GM18861 (cell line): ENCODE measurements around the gene DTNA.
"Not testable (repeated sequence)": the region's sequence is repeated elsewhere in the genome, so short reads cannot be mapped to it uniquely, and the experiment has no call there.

Experiments
- ATAC-seq: cut with Tn5 transposase; IDR thresholded peaks from one replicate; pipeline ENCODE4 v1.9.1; 2021; ENCODE audit not compliant: unreplicated experiment

DTNA gene

DNA sequence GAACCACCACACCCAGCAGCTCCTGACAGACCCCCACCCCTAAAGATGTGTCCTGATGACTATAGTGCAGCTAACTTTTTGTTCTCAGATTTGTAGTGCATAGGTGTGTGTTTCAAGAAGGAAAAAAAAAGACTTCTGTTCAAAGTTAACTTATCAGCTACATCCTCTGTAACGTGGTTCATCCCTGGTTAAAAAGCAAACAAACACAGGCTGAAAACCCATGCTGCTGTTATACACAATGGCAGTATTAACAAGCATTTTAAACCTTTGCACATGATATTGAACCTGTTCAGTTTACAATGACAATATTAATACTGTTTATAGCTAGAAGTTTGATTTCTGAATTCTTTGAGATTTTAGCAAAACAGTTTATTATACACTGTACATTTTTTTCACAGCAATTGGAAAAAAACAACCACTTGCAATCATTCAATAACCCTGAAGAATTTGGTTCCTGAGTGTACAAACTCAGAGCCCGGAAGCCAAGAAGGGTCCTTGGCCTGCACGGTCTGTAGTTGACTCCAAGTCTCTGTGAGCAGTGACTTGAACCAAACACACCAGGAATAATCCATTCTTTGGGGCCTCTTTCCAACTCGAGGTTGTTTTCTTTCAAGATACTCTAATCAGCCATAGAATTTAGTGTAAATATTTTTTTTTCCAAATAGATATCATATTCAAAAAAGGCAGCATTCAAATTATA is 177.9 kb downstream of the DTNA start:
- no peak for ATAC-seq

DNA sequence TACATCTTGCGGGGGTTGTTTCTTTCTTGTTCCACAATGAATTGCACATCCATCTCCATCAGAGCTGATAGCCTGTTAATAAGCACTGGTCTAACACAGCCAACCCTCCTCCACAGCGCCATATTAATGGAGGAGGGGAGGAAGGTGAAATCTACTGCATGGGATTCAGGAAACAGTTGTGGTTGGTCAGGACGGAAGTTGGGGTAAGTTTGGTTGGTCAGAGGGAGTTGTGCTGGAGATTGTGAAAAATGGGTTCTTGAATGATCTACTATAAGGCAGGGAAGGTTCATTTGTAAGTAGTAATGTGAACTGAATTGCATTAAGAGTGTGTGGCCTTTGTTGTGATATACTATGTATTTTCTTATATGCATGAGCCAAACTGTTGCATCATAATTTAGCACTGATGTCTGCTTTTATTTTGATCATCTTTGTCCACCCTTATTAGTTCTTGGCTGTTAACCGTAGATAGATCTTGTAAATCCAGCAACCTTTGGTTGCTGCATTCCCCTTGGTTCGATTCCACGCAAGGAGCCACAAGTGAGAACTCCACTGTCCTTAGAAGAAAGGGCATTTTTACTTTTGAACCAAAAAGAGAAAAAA is 180.5 kb downstream of the DTNA start:
- no peak for ATAC-seq

- no peak for ATAC-seq
Measured at GRCh38 chr18:34892379-34892778, 182.3 kb downstream of the DTNA start.

GRCh38 chr18:34893239-34893638 is 183.1 kb downstream of the DTNA start:
- no peak for ATAC-seq

GRCh38 chr18:34901299-34901698 is 191.2 kb downstream of the DTNA start:
- ATAC-seq: no peak

DNA sequence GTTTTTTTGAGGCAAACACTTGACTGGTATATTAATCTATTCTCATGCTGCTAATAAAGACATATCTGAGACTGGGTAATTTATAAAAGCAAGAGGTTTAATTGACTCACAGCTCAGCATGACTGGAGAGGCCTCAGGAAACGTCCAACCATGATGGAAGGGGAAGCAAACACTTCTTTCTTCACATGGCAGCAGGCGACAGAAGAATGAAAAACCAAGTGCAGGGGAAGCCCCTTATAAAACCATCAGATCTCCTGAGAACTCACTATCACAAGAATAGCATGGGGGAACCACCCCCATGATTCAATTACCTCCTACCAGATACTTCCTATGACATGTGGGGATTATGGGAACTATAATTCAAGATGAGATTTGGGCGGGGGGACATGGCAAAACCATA is 194.9 kb downstream of the DTNA start:
- ATAC-seq: no peak

GRCh38 chr18:34906985-34907384 is 196.9 kb downstream of the DTNA start:
- ATAC-seq: not testable (repeated sequence)

GRCh38 chr18:34909637-34910364 is 199.7 kb downstream of the DTNA start:
- no peak for ATAC-seq

DNA sequence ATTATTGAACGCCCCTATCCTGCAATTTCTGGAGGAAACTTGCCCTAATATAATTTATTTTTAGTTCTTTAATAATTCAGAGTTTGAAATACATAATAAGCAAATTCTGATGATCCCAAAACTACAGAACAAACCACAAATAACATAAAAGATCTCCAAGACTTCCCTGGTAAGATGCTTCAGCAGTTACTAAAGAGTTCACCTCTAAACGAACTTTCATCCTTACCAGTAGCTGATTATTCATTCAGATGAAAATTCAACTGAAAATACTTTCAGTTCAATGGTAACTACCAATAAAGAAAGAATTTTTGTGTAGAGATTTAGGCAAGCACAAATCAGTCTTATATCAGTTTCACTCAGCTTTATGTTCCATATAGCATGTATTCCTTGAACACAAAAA is 201.0 kb downstream of the DTNA start:
- no peak for ATAC-seq

DNA sequence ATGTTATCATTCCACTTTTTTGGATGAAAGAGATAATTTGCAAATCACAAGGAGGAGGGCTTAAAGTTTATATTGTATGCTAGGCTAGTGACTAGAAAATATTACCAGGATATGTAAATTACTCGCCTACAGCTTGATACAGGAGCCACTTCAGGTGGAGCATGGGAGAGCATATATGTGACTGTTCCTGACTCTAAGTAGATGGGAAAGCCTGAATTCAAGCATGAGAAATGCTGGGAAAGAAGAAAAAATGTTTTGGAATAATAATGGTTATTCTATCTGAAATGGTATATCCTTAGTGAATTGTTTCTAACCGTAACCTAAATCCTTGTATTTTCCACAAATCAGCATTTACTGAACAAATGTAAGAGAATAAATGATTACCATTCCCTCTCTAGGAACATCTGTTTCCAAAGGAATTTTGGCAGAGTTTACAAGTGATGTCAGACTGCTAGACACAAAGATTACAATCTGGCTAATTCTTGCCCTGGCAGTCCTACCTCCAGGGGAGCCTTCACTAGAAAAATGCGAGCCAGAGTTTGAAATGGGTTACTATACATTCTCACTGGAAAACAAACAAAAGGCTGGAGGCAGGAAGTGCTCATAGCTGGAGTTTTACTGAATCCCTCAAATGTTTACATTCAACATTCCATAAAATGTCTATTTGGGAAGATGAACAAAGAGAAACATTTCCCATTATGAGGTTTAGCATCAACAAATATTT is 201.7 kb downstream of the DTNA start:
- ATAC-seq: no peak

DNA sequence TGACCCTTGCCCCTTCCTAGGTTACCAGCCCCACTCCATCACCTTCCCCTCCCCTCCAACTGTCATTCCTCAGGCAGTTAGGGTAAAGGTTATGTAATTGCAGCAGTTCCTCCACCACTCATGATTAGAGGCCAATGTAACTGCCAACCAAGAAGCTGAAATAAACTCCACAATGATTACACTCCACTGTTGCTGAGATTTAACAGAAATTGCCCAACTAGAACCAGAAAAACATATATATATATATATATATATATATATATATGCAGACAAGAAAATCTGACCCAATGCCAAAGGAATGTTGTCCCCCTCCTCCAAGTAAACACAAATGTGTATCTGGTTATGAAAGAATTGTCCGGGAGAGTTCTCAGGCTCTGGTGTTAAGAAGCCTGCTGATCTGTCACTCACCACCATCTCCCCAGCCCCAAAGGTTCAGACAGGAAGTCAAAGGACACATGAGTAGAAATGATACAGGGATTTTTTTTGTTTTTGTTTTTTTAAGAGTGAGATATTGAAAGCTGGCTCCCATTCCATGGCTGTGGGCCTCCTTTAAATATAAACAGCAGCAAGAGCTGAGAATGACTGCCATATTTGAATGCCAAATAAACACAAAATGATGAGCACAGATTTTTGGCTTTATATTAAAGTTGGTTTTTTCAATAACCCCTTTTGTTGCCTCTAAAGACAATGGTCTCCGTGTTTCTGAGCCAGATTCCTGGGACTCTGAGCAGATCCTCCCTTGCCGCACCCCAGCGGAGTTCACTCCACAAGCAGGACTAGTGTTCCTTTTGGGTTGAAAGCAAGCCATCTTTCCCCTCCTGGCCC is 204.0 kb downstream of the DTNA start:
- ATAC-seq: no peak

DNA sequence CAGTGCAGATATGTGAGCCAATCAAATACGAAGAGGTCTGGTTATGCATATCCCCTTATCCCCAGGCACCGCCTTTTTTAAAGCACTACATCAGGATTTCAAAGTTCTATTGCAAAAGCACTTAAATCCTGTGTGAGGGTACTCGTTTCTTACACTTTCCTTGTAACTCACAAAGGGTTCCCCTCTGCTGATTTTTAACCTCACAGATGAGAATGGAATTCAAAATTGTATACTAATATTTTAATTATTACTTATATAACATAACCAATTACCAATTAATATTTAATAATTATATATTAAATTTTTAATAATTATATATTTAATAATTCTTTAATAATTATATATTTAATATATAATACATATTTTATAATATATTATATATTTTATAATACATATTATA is 204.9 kb downstream of the DTNA start:
- no peak for ATAC-seq

DNA sequence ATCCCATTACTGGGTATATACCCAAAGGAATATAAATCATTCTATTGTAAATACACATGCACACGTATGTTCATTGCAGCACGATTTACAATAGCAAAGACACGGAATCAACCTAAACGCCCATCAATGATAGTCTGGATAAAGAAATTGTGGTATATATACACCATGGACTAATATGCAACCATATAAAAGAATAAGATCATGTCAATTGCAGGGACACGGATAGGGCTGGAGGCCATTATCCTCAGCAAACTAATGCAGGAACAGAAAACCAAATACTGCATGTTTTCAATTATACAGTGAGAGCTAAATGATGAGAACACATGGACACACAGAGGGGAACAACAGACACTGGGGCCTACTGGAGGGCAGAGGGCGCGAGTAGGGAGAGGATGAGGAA is 206.4 kb downstream of the DTNA start:
- not testable (repeated sequence) for ATAC-seq

- no peak for ATAC-seq
Measured at GRCh38 chr18:34918856-34919255, 208.8 kb downstream of the DTNA start.

DNA sequence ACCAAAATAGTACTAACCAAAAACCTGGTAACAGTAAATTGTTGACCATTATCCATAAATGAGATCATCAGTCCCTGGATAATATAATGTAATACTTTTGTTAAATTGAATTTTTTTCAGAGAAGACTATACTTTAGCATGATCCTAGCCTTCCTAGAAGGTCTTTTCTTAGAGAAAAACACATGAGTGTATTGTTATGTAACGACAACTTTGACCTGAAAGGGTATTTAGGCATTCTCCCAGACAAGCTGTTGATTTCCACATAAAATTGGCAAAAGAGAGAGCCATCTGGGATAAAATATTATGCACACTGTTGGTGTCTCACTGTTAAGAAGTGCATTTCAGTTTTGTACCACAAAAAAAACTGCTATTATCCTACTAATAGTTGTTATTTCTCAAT is 211.1 kb downstream of the DTNA start:
- ATAC-seq: no peak

DNA sequence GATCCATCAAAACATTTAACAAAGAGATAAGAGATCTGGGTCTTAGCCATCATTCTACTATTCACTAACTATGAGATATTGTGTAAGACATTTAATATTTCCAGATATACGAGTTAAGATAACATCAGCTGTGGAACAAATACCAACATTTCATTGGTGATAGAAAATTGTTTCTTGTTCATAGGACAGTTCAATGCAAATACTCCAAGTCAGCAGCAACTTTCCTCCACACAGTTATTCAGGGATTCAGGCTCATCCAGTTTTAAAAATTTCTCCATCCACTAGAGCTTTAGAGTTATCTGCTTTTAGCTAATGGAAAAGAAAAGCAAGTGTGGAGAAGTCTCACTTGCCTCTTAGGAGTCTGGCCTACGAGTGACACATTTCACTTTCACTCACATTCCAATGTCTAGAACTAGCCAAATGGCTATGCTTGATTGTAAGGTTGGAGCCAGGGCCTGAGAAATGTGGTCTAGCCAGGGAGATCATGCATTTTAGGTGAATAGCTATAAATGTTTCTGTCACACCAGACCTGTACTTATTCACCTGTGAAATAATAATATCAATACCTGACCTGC is 211.8 kb downstream of the DTNA start:
- no peak for ATAC-seq

DNA sequence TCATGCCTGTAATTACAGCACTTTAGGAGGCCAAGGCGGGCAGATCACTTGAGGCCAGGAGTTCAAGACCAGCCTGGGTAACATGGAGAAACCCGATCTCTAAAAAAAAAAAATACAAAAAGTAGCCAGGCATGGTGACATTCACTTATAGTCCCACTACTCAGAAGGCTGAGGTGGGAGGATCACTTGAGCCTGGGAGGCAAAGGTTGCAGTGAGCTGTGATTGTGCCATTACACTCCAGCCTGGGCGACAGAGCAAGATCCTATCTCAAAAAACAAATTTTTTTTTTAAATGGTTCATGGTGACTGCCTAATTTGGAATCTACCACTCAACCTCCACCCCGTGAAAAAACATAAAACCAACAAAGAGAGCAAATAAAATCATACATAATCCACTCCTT is 212.5 kb downstream of the DTNA start:
- not testable (repeated sequence) for ATAC-seq

DNA sequence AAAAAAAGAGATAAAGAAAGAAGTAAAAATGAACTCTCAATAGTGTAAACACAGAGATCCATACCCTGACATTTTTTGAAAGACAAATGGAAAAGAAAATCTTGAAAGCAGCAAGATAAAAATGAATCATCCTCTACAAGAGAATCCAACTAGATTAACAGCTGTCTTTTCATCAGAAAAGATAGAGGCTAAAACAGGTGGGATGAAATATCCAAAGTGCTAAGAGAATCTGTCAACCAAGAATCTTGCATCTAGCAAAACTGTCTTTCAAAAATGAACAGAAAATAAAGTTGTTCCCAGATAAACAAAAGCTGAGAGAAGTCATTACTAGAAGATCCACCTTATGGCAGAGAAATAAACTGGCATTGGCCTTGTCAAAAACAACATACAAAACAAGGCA is 213.8 kb downstream of the DTNA start:
- ATAC-seq: no peak

DNA sequence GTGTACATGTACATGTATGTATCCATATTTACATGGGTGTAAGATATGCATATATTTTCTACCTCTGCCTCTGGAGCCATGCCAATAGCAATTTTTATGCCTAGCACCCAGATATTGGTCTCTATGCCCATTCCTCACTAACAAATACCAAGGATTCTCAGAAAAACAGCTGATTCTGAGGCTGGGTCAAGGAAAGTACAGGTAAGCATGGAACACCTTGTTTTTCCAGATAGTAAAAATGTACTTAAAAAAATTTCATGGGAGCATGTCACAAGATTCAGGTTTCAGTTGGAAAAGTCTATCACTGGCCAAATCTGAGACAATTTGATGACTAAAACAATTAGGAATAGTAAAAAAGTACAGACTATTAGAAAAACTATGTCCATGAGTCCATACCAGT is 216.6 kb downstream of the DTNA start:
- no peak for ATAC-seq

GRCh38 chr18:34928088-34928753 is 218.1 kb downstream of the DTNA start:
- ATAC-seq: no peak
